ENCODE results near the gene CYTH1. TPM values are rescaled to one million over a fixed set of nuclear protein-coding genes. Genes with fewer than 3 reads are reported as not detected.

Gene CYTH1
- total RNA-seq, 2 experiments from 2014 or later = 521 to 525 TPM

DNA sequence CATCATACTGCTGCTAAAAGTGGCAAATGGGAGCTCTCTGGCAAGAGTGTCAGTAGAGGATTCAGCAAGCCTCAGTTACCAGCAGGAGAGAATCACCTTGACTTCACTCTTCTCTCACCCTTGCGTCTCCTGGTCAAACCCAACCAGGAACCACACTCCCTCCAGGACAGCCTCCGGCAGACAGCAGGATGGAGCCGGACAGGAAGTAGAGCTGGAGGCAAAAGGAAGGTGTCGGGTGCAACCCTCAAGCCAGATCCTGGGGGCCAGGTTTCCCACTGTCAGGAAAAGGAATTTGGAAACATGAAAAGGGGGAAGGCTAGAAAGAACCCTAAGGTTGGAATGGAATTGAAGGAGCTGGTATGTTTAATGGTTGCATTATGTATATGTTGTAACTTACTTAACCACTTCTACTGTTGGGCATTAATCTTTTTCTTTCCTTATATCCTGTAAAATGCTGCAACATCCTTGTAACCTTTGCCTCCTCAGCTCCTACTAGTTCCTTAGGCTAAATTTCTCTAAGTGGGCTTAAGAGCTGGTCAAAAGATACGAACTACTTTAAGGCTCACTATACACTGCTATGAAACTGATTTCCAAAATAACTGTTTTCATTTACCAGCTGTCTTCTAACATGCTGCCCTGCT lies 40.3 kb downstream of the CYTH1 start:
- ChIA-PET POLR2A (interaction anchor here (0.9 to 2.2 kb wide), 10 partner anchors 13 to 78 kb away, joined by 3 to 12 read pairs (median 4); no protein-coding TSS in a partner anchor), CTCF (interaction anchor here (1.1 kb wide), 1 partner anchor 38 kb away, joined by 3 read pairs; no protein-coding TSS in a partner anchor)
- Histone ChIP-seq H3K27ac (ENCODE audit: low read depth in 1 of 2, low read length in 2 of 2) (peak overlapping the region; percentile 37 to 51), H3K36me3 (ENCODE audit: insufficient read depth, low read length) (peaks cover 37% of the 10 kb centered on the region), H3K4me1 (ENCODE audit: insufficient read depth, low read length) (peaks cover 87% of the 10 kb centered on the region), H3K27me3 (ENCODE audit: control insufficient read depth in 1 of 2, insufficient read depth in 2 of 2, low read length in 2 of 2) (no peaks in the 10 kb centered on the region), H3K4me3 (ENCODE audit: low read length) (no peak overlapping the region), H3K9me3 (ENCODE audit: control insufficient read depth in 1 of 2, insufficient read depth in 1 of 2, low read length in 2 of 2) (no peaks in the 10 kb centered on the region)
- Mint-ChIP-seq H3K4me3 (peak overlapping the region; percentile 80), H3K9me3 (no peaks in the 10 kb centered on the region), H3K27me3 (no peaks in the 10 kb centered on the region), H3K4me1 (ENCODE audit: low read depth) (peaks cover 98% of the 10 kb centered on the region), H3K27ac (peak overlapping the region; percentile 85), H3K36me3 (ENCODE audit: low read depth) (peaks cover 80% of the 10 kb centered on the region)
- no peak for TF ChIP-seq CTCF (IDR thresholded peaks at IDR 0.05)
- intact Hi-C loops (cut with DNase I, micrococcal nuclease) = loop anchor here in 1 of 2 experiments (2.0 kb wide), 1 partner anchor 17 kb away; no protein-coding TSS in a partner anchor
- no peak for ATAC-seq (ENCODE audit: poor library complexity)
- no peak for DNase-seq

GRCh38 chr17:78739331-78739931 lies 42.6 kb downstream of the CYTH1 start:
- Mint-ChIP-seq H3K4me1 (ENCODE audit: low read depth) (peaks cover 98% of the 10 kb centered on the region), H3K4me3 (peak overlapping the region; percentile 96), H3K9me3 (no peaks in the 10 kb centered on the region), H3K27ac (peak overlapping the region; percentile 90), H3K27me3 (no peaks in the 10 kb centered on the region), H3K36me3 (ENCODE audit: low read depth) (peaks cover 79% of the 10 kb centered on the region)
- H3K9me3 ChIP-seq (ENCODE audit: control insufficient read depth in 1 of 2, insufficient read depth in 1 of 2, low read length in 2 of 2) = no peaks in the 10 kb centered on the region
- no peak overlapping the region for H3K4me3 ChIP-seq (ENCODE audit: low read length)
- ChIA-PET POLR2A (interaction anchor here (1.0 to 5.3 kb wide), 7 partner anchors 9 to 79 kb away, joined by 4 to 42 read pairs (median 7); no protein-coding TSS in a partner anchor), CTCF (interaction anchor here (0.5 to 1.5 kb wide), 5 partner anchors 8 to 347 kb away, joined by 3 to 4 read pairs (median 3); no protein-coding TSS in a partner anchor)
- peaks cover 78% of the 10 kb centered on the region for H3K4me1 ChIP-seq (ENCODE audit: insufficient read depth, low read length)
- H3K36me3 ChIP-seq (ENCODE audit: insufficient read depth, low read length) = peaks cover 34% of the 10 kb centered on the region
- H3K27me3 ChIP-seq (ENCODE audit: control insufficient read depth in 1 of 2, insufficient read depth in 2 of 2, low read length in 2 of 2) = no peaks in the 10 kb centered on the region
- DNase-seq (no peak), ATAC-seq (ENCODE audit: poor library complexity) (no peak)
- TF ChIP-seq CTCF (IDR thresholded peaks at IDR 0.05) = no peak
- peak overlapping the region in 1 of 2 donors; percentile 22 for H3K27ac ChIP-seq (ENCODE audit: low read depth in 1 of 2, low read length in 2 of 2)
- intact Hi-C loops (cut with DNase I, micrococcal nuclease) = loop anchor here in 1 of 2 experiments (2.0 to 5.0 kb wide), 2 partner anchors 15 to 38 kb away; no protein-coding TSS in a partner anchor

- H3K9me3 Mint-ChIP-seq = no peaks in the 10 kb centered on the region
- no peaks in the 10 kb centered on the region for H3K27me3 Mint-ChIP-seq
- Histone ChIP-seq H3K9me3 (ENCODE audit: control insufficient read depth in 1 of 2, insufficient read depth in 1 of 2, low read length in 2 of 2) (no peaks in the 10 kb centered on the region), H3K36me3 (ENCODE audit: insufficient read depth, low read length) (peaks cover 31% of the 10 kb centered on the region), H3K4me1 (ENCODE audit: insufficient read depth, low read length) (peaks cover 78% of the 10 kb centered on the region), H3K27me3 (ENCODE audit: control insufficient read depth in 1 of 2, insufficient read depth in 2 of 2, low read length in 2 of 2) (no peaks in the 10 kb centered on the region), H3K4me3 (ENCODE audit: low read length) (no peak overlapping the region), H3K27ac (ENCODE audit: low read depth in 1 of 2, low read length in 2 of 2) (peak overlapping the region in 1 of 2 donors; percentile 22)
- CTCF ChIA-PET = interaction anchor here (1.1 kb wide), 1 partner anchor 28 kb away, joined by 3 read pairs; no protein-coding TSS in a partner anchor
- H3K27ac Mint-ChIP-seq = peak overlapping the region; percentile 90
- H3K36me3 Mint-ChIP-seq (ENCODE audit: low read depth) = peaks cover 71% of the 10 kb centered on the region
- H3K4me1 Mint-ChIP-seq (ENCODE audit: low read depth) = peaks cover 93% of the 10 kb centered on the region
- no peak for TF ChIP-seq CTCF (IDR thresholded peaks at IDR 0.05)
- H3K4me3 Mint-ChIP-seq = peak overlapping the region; percentile 96
- POLR2A ChIA-PET = interaction anchor here (1.1 to 5.3 kb wide), 2 partner anchors 10 to 80 kb away, joined by 4 to 42 read pairs; no protein-coding TSS in a partner anchor
- ATAC-seq (ENCODE audit: poor library complexity) = no peak
- DNase-seq = no peak
- intact Hi-C loops (cut with DNase I, micrococcal nuclease) = loop anchor here in 1 of 2 experiments (2.0 to 5.0 kb wide), 2 partner anchors 14 to 39 kb away; no protein-coding TSS in a partner anchor
Observed at GRCh38 chr17:78738698-78739097, 43.4 kb downstream of the CYTH1 start.

All from CD4-positive, alpha-beta T cell (primary cell).